Liver (tissue), 3 donors: ENCODE measurements around the gene CHRNG.

Experiments
- EGR1 ChIP-seq, 2 donors: IDR thresholded peaks; 2 replicates each; pipeline ENCODE4 v1.6.1; 2016 to 2018; ENCODE audit warnings: antibody characterized with exemption in 2 of 2, low read depth in 2 of 2
- FOXA2 ChIP-seq: IDR thresholded peaks from 2 replicates; pipeline ENCODE4 v1.6.1; 2016; ENCODE audit warnings: antibody characterized with exemption
- JUND ChIP-seq, 2 donors: IDR thresholded peaks; 2 replicates each; pipeline ENCODE4 v1.6.1; 2016; ENCODE audit warnings: antibody characterized with exemption in 2 of 2
- RAD21 ChIP-seq, 2 donors: IDR thresholded peaks; 2 replicates each; pipeline ENCODE4 v1.6.1; 2016; ENCODE audit warnings: antibody characterized with exemption in 2 of 2, mild to moderate bottlenecking in 2 of 2
- SP1 ChIP-seq: IDR thresholded peaks from 2 replicates; pipeline ENCODE4 v1.6.1; 2018; ENCODE audit warnings: antibody characterized with exemption, mild to moderate bottlenecking
- TAF1 ChIP-seq: conservative IDR thresholded peaks from 2 replicates; pipeline ENCODE4 v1.6.1; 2016; ENCODE audit warnings: antibody characterized with exemption, mild to moderate bottlenecking
- TF ChIP-seq, protein P1 (sequence below): fragments of 150-350 bp; IDR thresholded peaks from 2 replicates; pipeline ENCODE4 v1.5.1; 2017; ENCODE audit warnings: improper control_type of control experiment, low read depth, low read length; ENCODE audit not compliant: missing input control
- TF ChIP-seq, protein P2 (sequence below): IDR thresholded peaks from 2 replicates; pipeline ENCODE4 v1.6.1; 2016; ENCODE audit warnings: antibody characterized with exemption, mild to moderate bottlenecking
- TF ChIP-seq, protein P3 (sequence below): IDR thresholded peaks from 2 replicates; pipeline ENCODE4 v1.6.1; 2016; ENCODE audit warnings: antibody characterized with exemption
- TF ChIP-seq, protein P4 (sequence below): IDR thresholded peaks from 2 replicates; pipeline ENCODE4 v1.6.1; 2016; ENCODE audit warnings: antibody characterized with exemption
- donor health status: healthy.
- donor health status: healthy.

DNA sequence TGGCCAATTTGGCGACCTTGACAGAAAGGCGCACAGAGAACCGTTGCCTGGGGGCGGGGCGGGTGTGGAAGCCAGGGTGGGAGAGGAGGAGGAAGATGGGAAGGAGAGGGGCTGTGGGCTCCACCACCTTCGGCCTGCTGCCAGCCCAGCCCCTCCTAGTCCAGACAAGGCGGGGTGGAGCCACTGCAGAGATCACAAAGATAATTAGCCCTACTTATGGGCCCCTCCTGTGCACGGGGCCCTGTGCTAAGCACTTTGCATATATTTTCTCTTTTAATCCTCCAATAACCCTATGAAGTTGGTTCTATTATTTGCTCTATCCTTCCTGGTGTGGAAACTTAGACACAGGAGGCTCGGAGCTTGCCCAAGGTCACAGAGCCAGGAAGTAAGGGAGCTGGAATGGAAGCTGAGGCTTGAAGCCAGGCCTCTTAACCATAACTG, 38.1 kb upstream of the CHRNG start:
- TF ChIP-seq, protein P1, sequence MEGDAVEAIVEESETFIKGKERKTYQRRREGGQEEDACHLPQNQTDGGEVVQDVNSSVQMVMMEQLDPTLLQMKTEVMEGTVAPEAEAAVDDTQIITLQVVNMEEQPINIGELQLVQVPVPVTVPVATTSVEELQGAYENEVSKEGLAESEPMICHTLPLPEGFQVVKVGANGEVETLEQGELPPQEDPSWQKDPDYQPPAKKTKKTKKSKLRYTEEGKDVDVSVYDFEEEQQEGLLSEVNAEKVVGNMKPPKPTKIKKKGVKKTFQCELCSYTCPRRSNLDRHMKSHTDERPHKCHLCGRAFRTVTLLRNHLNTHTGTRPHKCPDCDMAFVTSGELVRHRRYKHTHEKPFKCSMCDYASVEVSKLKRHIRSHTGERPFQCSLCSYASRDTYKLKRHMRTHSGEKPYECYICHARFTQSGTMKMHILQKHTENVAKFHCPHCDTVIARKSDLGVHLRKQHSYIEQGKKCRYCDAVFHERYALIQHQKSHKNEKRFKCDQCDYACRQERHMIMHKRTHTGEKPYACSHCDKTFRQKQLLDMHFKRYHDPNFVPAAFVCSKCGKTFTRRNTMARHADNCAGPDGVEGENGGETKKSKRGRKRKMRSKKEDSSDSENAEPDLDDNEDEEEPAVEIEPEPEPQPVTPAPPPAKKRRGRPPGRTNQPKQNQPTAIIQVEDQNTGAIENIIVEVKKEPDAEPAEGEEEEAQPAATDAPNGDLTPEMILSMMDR, result no peak
- TF ChIP-seq TAF1 (no peak), RAD21 (IDR thresholded peaks at IDR 0.05) (no peak), JUND (IDR thresholded peaks at IDR 0.05) (no peak), SP1 (no peak), FOXA2 (no peak), EGR1 (IDR thresholded peaks at IDR 0.05; ENCODE audit: low read depth in 2 of 2) (no peak)
- TF ChIP-seq, protein P2, sequence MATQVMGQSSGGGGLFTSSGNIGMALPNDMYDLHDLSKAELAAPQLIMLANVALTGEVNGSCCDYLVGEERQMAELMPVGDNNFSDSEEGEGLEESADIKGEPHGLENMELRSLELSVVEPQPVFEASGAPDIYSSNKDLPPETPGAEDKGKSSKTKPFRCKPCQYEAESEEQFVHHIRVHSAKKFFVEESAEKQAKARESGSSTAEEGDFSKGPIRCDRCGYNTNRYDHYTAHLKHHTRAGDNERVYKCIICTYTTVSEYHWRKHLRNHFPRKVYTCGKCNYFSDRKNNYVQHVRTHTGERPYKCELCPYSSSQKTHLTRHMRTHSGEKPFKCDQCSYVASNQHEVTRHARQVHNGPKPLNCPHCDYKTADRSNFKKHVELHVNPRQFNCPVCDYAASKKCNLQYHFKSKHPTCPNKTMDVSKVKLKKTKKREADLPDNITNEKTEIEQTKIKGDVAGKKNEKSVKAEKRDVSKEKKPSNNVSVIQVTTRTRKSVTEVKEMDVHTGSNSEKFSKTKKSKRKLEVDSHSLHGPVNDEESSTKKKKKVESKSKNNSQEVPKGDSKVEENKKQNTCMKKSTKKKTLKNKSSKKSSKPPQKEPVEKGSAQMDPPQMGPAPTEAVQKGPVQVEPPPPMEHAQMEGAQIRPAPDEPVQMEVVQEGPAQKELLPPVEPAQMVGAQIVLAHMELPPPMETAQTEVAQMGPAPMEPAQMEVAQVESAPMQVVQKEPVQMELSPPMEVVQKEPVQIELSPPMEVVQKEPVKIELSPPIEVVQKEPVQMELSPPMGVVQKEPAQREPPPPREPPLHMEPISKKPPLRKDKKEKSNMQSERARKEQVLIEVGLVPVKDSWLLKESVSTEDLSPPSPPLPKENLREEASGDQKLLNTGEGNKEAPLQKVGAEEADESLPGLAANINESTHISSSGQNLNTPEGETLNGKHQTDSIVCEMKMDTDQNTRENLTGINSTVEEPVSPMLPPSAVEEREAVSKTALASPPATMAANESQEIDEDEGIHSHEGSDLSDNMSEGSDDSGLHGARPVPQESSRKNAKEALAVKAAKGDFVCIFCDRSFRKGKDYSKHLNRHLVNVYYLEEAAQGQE, result no peak
- TF ChIP-seq, protein P3, sequence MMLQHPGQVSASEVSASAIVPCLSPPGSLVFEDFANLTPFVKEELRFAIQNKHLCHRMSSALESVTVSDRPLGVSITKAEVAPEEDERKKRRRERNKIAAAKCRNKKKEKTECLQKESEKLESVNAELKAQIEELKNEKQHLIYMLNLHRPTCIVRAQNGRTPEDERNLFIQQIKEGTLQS, result no peak
- TF ChIP-seq, protein P4, sequence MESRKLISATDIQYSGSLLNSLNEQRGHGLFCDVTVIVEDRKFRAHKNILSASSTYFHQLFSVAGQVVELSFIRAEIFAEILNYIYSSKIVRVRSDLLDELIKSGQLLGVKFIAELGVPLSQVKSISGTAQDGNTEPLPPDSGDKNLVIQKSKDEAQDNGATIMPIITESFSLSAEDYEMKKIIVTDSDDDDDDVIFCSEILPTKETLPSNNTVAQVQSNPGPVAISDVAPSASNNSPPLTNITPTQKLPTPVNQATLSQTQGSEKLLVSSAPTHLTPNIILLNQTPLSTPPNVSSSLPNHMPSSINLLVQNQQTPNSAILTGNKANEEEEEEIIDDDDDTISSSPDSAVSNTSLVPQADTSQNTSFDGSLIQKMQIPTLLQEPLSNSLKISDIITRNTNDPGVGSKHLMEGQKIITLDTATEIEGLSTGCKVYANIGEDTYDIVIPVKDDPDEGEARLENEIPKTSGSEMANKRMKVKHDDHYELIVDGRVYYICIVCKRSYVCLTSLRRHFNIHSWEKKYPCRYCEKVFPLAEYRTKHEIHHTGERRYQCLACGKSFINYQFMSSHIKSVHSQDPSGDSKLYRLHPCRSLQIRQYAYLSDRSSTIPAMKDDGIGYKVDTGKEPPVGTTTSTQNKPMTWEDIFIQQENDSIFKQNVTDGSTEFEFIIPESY, result no peak
